HG02678 (cell line): ENCODE results near the gene GRIA4.
"Not testable (repeated sequence)": the region's sequence is repeated elsewhere in the genome, so short reads cannot be mapped to it uniquely, and the experiment has no call there.

ENCODE experiments used
- ATAC-seq: cut with Tn5 transposase; IDR thresholded peaks from one replicate; pipeline ENCODE4 v1.9.1; 2021; ENCODE audit warnings: mild to moderate bottlenecking, moderate library complexity; ENCODE audit not compliant: unreplicated experiment

The GRIA4 gene

DNA sequence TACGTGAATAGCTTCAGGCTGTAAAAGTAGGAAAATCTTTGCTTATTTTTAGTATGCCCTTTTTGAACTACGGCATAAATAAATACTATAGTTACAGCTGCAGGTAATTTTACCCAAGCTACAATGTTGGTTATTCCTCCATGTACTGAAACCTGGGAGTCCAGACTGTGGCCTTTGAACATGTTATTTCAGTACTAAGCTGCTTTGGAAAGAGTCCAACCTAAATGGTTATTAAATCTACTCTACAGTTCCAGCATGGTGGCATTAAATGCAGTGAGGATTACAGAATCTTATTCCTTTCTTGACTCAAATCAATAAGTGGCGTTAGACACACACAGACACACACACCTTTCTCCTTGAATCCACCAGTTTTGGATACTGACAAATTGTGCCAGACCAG is 247.1 kb downstream of the GRIA4 start:
- ATAC-seq: no peak

DNA sequence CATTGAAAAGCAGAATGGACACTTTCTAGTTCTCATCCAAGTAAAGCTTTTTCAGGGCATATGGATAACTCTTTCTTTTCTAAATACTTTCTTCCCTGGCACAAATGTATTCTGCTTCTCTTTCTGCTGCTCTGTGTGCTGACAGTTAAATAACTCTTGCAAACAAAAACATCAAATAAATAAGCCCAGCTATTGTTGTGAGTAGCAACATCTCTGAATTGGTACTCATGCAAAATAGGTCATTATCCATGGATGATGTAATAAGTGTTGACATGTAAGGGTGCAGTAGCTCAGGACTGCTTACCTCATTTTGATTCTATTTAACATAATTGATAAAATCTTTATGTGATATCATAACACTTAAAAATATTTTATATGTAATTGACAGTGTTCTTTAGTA is 247.9 kb downstream of the GRIA4 start:
- no peak for ATAC-seq

DNA sequence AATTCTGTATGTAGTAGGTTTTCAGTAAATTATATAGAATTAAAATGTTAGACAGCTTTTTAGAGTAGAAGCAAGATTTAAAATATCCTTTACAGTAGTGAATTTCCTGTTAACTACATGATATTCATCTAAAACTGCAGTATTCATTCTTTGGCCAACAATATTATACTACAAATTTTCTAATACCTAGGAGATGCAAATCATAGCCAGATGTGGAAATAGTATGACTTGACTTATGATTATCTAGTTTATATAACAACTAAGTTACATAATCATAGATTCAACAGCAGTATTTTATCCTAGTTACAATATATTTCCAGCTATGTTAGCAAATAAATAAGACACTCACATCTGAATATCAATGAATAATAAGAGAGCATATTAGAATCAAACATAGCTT is 249.0 kb downstream of the GRIA4 start:
- no peak for ATAC-seq

DNA sequence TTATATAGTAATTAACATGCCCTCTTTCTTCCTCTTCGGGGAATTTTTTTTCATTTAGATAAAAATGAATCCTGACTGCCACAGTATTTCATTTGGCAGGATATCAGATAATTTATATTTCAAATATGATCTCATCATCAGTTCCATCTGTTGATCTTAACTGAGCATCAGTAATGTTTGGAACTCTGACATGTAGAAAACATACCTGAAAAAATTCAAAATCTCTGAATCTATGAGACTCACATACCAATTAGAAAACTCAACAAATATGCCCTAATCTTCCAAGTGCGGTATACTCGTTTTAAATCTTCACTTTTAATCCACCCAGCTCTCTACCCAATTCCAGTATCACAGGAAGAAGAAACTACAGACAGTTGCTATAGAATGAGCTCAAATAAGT is 250.2 kb downstream of the GRIA4 start:
- ATAC-seq: no peak

DNA sequence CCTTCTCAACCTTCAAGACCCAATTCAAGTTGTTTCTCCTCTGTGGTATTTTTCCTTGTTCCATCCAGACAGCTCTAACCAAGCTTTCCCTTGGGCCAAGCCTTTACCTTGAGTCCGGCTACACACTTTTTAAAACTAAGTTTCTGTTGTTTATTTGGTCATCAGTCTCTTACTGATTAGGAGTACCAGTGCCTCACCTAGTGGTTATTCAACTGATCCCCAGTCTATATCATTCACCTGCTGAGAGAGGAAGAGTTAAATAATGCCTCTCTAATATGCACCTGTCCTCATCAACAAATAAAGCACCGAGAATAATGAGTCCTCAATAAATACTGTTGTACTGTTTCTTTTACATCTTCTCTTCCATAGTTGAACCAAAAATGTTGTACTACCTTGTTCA is 251.4 kb downstream of the GRIA4 start:
- ATAC-seq: no peak

DNA sequence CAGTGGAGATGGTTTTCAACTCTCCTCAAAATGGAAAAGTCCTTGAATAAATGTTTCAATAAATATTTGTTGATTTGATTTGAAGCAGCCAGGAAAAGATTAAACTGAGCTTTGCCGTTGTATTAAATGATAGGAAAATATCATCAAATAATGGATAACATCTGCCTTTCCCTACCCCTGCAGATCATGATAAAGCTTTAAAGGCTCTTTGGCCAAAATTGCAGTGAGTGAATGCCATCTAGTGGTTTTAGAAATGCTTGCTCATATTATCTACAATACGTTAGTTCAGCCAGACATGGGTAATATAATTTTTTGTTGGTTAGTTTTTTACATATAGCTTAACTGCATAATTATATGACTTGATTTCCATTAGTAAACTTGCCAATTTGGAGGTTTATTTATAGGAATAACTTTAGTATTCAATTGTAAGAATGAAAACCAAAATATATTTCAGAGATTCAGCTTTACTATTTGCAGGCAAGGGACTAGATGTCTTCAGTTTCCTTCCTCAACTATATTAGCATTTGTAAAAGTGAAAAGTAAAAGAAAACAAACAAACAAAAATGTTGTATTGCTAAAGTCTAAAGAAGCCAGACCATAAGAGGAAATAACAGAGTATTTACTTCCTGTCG is 253.0 kb downstream of the GRIA4 start:
- ATAC-seq: no peak

DNA sequence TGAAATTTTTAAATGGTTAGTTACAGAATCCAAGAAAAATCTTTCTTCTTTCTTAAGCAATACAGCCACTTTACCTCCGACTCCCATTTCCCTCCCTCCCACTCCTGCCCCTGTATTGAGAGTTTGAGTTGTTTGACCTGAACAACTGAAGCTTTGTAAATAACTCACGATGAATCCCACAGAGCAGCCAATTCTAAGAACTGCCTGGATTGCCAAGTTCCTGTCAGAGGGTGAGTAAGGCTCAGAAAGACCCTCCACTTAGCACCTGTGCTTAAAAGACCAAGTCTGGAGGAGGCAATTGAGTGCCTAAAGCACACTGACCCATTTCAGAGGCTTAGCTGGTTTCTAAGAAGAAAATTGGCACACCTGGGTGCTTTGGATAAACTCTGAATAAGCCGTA is 253.7 kb downstream of the GRIA4 start:
- no peak for ATAC-seq

DNA sequence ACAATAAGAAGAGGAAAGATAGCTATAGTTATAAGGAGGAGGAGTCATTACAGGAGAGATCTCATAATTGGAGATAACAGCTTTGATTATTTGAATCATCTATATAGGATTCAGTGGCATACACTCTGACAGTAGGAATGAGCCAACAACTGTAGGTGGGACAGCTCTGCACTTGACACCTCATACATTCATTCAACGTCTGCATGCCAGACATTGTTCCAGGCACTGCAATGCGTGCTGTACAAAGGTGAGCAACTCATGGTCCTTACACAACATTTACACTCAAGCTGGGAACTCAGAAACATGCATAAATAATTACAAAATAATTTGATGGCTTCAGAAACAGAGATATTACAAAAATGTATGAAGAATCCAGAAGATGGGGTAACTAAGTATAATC is 257.9 kb downstream of the GRIA4 start:
- ATAC-seq: no peak

DNA sequence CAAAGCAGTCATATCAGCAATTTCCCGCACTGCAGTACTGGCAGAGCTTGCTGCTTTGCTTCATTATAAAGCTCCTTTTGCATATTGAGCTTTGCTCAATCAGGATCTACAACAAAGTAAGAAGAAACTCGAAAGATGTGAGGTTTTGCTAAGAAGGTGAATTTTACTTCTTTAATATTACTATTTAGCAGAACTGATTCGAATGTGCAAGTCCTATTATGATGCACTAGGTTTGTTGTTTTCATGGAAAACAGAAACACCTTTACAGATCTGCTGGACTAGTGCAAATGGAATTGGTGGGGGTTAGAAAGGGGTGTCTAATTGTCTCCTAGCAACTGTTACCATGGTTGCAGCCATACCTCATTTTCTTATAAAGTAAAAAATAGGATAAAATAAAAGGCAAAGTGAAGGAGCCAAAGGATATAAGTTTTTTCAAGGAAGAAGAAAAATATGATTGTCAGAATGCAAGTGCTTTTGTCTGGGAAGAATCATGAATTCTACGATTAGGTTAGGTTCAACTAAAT is 259.0 kb downstream of the GRIA4 start:
- ATAC-seq: no peak

DNA sequence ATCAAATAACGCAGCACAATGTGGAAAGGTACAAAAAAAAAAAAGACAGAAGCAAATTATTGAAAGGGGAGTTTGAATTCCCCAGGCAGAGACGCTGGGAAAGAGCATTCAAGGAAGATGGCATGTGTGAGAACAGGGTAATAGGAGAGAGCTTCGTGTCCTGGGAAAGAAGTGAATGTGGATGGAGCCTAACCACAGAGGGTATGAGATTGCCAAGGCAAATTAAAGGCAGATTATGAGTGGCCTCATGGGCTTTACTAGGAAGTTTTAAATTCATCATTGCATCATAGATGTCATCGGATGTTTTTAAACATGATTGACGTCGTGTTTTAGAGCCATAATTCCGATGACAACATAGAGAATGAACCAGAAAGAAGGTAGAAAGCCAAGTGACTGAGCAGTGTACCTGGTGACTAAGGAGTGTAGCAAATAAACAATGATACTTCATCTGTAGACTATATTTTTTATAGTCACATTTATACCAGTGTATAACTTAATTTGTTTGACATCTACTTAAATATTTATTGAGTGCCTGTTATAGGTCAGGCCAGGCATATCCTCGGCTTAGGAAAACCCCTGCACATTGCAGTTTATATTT is 260.7 kb downstream of the GRIA4 start:
- no peak for ATAC-seq

DNA sequence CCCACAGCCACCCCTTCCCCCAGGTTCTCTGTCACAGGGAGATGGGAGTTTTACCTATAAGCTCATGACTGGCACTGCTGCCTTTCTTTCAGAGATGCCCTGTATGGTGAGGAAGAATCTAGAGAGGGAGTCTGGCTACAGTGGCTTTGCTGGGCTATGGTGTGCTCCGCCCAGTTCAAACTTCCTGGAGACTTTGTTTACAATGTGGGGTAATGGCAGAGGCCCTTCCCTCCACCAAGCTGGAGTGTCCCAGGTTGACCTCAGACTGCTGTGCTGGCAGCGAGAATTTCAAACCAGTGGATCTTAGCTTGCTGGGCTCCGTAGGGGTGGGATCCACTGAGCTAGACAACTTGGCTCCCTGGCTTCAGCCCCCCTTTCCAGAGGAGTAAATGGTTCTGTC is 268.6 kb downstream of the GRIA4 start:
- no peak for ATAC-seq

DNA sequence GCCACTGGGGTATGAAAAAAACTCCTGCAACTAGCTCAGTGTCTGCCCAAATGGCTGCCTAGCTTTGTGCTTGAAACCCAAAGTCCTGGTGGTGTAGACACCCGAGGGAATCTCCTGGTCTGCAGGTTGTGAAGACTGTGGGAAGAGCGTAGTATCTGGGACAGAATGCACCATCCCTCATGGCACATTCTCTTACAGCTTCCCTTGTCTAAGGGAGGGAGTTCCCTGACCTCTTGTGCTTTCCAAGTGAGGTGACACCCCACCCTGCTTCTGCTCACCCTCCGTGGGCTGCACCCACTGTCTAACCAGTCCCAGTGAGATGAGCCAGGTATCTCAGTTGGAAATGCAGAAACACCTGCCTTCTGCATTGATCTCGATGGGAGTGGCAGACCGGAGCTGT is 269.1 kb downstream of the GRIA4 start:
- ATAC-seq: not testable (repeated sequence)

DNA sequence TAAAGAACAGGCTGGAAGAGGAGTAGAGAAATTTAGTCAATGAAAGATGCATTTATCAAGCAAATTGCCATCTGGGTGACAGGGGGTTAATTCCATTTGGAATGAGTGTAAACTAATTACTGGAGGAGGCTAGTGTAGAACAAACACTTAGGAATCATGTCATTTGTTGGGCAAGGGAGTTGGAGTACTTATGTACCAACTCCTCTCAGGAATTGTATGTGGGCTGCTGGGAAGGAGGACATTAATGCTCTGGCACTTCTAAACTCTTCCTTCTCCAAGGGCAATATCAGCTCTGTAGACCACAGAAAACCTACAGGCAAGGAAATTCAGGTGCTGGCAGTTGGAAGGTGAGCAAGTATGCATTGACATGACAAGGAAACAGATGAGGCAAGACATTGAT is 271.2 kb downstream of the GRIA4 start:
- ATAC-seq: no peak

DNA sequence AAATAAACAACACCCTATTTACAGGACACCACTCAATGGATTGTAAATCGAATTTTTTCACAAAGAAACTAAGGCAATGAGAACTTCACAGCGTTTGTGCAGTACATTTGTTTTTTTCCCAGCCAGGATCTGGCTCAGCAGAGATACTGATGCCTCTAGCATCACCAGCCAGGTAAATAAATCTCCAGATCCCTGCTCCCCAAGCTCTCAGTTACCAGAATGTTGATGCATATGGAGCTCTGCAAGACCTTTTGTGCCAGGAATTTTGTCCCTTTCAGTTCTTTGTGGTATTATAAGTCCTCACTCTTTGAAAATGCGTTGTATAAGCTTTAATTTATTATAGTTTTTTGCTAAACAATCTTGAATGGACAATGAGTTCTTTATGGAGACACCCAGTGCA is 274.6 kb downstream of the GRIA4 start:
- ATAC-seq: no peak

DNA sequence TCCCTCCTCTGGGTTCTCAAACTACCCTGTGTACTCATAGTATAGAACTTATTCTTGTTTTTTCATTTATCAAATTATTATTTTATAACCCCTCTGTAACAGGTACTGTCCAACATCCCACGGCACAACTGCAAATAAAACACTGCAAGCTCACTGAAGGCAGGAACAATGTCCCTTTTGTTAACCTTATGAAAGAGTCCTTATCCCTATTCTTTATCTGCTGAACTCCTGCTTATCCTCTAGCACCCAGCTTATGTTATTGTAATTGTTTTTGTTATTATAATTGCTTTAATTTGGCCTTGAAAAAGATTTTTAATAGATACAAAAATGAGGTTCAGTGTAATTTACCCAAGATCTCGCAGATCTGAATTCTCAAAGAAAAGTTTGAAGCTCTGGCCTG is 281.8 kb downstream of the GRIA4 start:
- ATAC-seq: no peak

DNA sequence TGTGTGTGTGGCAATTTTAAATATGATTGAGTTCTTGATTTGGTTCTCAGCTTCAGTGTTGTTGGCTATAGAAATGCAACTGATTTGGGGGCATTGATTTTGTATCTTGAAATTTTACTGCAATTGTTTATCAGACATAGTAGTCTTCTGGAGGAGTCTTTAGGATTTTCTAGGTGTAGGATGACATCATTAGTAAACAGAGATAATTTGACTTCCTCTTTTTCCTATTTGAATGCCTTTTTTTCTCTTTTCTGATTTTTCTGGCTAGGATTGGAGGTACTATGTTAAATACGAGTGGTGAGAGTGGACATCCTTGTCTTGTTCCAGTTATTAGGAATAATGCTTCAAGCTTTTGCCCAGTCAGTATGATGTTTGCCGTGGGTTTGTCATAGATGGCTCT is 287.3 kb downstream of the GRIA4 start:
- no peak for ATAC-seq

DNA sequence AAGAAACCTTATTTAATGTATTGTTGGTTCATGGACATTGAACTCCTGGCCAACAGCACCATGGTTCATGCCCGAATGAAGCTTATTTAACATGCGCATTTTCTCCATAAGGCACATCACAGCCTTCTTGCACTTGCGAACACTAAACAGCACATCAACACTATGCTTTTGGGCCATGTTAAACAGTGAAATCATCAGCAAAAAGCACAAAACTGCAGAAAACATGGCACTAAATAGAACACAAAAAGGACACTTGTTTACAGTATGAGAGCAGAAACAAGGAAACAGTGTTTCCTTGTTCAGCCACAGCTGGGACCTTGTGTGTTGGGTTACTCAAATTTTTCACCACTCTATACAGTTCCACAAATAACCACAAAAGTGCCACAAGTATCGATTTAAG is 289.9 kb downstream of the GRIA4 start:
- ATAC-seq: no peak

DNA sequence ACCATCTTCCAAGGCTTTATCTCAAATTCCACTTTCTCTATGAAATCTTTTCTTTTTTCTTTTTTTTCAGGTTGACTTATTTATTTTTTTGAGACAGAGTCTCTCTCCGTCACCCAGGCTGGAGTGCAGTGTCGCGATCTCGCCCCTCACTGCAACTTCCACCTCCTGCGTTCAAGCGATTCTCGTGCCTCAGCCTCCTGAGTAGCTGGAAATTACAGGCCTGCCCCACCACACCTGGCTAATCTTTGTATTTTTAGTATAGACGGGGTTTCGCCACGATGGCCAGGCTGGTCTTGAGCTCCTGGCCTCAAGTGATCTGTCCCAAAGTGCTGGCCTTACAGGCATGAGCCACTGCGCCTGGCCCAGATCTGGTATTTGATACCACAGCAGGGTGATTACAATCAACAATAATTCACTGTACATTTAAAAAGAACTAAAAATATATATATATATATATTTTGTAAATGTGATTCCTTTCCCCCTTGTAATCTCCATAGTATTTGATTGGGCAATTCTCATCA is 290.7 kb downstream of the GRIA4 start:
- no peak for ATAC-seq

DNA sequence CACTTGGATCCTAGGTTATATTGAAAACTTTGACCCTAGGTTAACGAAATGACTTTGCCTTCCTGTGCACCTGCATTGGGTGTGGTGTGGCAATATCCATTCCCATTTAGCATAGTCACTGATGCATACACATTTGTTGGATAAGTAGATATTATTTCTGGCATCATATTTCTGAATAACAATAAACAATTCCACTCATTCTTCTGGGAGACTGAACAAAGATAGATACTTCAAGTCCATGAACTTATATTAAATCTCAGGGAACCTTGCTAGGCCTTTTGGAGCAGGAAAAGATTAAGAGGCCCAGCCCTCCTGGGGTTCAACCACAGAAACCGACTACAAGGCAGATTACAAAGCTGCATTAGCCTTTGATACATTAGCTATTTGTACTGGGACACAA is 293.2 kb downstream of the GRIA4 start:
- no peak for ATAC-seq

DNA sequence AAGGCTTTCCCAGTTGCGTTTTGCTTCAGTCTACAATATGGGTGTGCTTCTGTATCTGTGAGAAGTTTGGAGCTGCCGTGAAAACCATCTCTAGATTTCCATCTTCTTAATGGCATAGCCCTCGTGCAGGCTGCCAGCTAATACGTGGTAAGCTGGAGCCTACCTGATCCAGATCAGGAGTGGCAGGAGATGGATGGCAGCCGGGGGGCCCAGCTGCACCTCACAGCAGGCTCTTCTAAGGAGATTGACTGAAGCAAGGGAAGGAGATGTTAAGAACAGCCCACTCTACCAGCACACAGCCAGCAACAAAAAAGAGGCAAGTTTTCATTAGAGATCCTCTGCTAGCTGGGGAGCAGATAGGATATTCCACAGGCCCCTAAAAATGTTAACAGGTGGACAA is 296.6 kb downstream of the GRIA4 start:
- ATAC-seq: no peak

DNA sequence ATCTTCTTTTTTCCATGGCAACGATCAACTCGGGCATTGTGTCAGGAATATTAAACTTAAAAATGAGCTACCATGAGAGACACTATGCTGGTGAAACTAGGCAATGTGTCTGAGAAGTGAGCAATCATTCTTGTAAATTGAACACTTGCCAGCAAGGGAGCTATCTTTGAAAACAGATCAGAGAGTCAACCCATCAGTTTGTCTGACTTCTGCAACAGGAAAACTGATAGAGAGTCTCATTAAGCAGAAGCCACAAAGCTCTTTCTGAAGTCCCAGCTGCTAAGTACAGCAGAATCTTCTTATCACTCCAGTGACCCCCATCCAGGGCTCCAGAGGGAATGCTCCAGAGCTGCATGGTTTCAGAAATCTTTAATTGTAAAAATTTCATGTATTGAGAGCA is 297.4 kb downstream of the GRIA4 start:
- ATAC-seq: no peak

DNA sequence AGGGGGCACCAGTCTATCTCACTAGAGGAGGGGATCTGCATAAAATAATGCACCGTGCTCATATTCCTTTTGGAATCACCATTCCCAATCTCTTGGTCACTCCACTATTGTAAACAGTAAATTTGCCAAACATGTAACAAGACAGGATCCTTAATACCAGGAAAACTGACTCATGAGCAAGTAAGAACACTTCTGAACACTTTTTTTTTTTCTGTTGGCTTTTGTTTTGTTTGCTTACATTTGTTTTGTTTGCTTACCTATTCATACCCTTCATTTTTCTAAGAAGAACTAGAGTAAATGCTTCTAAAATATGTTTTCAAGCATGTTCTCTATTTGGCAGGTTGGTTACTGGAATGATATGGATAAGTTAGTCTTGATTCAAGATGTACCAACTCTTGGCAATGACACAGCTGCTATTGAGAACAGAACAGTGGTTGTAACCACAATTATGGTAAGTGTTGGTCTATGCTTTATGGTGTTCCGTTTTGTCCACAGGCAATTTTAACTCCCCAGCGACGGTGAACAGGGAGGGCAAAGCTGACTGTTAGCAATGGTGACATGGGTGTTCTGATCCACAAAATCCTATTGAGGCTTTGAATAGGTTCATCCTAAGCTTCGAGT is 300.3 kb downstream of the GRIA4 start:
- ATAC-seq: no peak
